Stimulated activated CD4-positive, alpha-beta T cell treated with anti-CD3 and anti-CD28 coated beads, Interleukin-2, amount 100 ng/mL, for 4 hours (primary cell): Measurements from ENCODE around the gene MAT1A.
"Not testable (repeated sequence)": the region's sequence is repeated elsewhere in the genome, so short reads cannot be mapped to it uniquely, and the experiment has no call there.

ENCODE experiments used
- DNase-seq: peaks from one replicate; pipeline ENCODE4 v3.0.0-alpha.2; 2020; ENCODE audit warnings: low read depth

The MAT1A gene

GRCh38 chr10:80289451-80290287 is at the start of gene MAT1A:
TSS of gene MAT1A (minus strand) at chr10:80289658. CDS start at chr10:80289423, 235 bp downstream.
- no peak for DNase-seq

- DNase-seq: no peak
Observed at GRCh38 chr10:80333983-80334382, 44.5 kb upstream of the MAT1A start.

DNA sequence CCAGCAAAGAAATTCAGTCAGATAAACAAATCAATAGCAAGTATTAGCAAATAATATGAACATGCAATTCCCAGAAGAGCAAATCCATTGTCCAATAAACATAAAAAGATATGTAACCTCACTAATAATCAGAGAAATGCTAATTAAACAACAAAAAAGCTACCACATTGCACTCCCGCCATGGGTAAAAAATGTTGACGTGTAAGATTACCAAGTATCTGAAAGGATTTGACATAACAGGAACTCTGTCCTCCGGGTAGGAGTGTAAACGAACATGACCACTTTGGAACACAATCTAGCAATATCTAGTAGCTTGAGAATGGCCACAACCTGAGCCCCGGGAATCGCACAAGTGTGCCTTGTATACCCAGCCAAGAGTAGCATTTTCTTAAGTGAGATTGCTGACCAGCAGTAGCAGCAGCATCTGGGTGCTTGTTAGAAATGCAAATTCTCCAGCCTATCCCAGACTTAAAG is 35.5 kb upstream of the MAT1A start:
- DNase-seq: no peak

DNA sequence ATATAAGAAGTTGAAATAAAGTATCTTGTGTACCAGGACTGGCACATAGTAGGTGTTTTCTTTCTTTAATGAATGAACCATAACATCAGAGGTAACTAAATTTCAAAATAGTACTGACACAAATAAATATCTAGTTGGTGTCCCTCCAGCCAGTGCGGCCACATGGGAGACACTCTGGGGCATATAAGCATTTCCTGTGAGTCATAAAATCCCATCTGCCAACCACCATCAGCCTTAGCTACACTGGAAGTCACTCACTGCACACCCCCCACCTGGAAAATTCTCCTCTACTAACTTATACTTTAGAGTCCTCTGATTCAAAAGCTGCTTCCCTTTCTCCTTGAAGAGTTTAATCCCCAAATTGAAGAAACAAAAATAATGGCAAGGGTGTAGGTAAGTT is 34.6 kb upstream of the MAT1A start:
- DNase-seq: no peak

- DNase-seq: no peak
Observed at GRCh38 chr10:80323311-80323710, 33.9 kb upstream of the MAT1A start.

- DNase-seq: no peak
Observed at GRCh38 chr10:80322711-80323110, 33.3 kb upstream of the MAT1A start.

DNA sequence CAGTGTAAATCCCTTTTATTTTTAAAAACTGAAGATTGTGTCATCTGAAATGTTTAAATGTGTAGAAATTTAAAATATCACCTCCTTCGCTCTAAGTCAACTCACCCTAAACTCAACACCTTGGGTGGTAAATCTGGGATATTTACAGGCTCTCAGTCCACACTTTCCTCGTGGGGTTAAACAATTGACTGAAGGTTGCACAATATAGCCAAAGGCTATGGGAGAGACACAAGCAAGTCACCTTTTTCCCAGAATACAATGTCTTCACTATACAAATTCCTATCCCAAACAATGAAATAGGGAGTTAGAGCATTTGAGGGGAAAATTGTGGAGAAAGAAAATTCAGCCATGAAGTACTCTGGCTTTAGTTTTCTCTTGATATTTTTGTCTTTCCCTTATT is 32.7 kb upstream of the MAT1A start:
- DNase-seq: no peak

DNA sequence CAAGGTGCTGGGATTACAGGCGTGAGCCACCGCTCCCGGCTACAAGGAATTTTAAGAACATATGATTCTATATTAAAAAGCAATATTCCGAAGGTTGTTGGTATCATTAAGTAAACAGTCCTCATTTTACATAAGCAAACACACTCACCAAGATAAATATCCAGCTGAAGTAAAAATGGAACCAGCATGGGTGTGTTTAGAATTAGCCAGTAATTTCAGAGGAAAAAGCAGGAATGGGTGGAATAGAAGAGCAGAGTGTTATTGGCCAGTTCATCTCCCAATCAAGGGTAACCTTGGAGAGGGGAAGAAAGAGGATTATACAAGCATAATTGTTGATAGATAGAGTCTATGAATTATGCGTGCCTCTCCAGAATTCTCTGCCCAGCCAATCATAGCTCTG is 31.7 kb upstream of the MAT1A start:
- no peak for DNase-seq

DNA sequence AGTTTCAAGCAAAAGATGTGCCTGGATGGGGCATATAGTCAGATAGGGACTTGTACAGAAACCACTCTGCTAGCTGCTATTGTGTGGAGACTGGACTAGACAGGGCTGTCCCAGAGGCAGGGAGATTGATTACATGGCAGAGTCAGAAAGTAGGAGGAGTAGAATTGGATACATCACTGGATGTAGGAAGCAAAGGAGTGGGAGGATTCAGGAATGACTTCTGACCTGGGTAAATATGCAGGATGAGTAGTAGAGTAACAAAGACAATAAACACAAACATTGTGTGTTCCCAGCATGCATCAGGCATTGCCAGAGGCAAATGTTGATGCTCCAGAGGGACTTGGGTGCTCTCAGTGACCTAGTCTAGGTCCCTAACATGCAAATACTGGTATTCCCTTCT is 30.9 kb upstream of the MAT1A start:
- DNase-seq: no peak

DNA sequence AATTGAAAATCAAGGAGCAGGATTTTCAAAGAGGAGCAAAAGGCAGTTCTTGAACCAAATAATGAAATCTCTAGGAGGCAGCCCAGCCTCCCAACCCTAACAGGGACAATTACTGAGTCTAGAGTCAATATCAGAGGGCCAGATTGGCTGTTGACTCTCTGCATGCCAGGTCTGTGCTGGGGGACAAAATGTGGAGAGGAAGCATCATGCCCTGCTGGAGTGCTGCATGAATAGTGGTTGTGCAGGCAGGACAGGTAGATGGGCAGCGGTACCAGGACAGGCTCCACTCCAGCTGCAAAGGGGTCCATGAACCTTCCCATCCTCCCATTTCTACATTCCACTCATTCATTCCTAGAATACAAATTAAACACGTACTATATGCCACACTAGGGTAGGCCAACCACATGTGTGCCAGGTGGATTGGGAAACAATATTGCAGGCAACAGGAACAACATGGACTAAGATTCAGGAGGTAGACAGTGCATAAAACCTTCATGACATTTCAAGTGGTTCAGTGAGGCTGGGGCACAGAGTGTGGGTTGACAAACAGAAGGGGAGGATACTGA is 30.4 kb upstream of the MAT1A start:
- no peak for DNase-seq

- DNase-seq: no peak
Observed at GRCh38 chr10:80319318-80319717, 29.9 kb upstream of the MAT1A start.

- no peak for DNase-seq
Observed at GRCh38 chr10:80318742-80319141, 29.3 kb upstream of the MAT1A start.

DNA sequence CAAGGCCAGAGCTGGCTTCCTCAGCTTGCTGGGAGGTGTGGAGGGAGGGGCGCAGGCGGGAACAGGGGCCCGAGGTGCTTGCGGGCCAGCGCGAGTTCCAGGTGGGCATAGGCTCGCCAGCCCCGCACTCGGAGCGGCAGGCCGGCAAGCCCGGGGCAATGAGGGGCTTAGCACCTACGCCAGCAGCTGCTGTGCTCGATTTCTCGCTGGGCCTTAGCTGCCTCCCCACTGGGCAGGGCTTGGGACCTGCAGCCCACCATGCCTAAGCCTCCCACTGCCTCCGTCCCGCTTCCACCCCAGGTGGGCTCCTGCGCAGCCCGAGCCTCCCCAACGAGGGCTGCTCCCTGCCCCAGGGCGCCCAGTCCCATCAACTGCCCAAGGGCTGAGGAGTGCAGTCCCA is 25.9 kb upstream of the MAT1A start:
- no peak for DNase-seq

DNA sequence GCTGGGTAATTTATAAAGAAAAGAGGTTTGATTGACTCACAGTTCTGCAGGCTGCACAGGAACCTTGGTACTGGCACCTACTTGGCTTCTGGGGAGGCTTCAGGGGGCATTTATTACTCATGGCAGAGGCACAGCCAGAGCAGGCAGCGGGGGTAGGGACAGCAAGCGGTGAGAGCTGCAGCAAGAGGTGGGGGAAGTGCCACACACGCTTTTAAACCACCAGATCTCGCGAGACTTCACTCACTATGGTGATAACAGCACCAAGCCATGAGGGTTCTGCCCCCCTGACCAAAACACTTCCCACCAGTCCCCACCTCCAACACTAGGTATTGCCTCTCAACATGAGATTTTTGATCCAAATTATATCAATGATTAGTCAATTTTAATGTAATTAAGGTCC is 24.1 kb upstream of the MAT1A start:
- DNase-seq: no peak

DNA sequence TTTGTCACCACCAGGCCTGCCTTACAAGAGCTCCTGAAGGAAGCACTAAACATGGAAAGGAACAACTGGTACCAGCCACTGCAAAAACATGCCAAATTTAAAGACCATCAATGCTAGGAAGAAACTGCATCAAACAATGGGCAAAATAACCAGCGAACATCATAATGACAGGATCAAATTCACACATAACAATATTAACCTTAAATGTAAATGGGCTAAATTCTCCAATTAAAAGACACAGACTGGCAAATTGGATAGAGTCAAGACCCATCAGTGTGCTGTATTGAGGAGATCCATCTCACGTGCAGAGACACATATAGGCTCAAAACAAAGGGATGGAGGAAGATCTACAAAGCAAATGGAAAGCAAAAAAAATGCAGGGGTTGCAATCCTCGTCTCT is 16.5 kb upstream of the MAT1A start:
- not testable (repeated sequence) for DNase-seq

DNA sequence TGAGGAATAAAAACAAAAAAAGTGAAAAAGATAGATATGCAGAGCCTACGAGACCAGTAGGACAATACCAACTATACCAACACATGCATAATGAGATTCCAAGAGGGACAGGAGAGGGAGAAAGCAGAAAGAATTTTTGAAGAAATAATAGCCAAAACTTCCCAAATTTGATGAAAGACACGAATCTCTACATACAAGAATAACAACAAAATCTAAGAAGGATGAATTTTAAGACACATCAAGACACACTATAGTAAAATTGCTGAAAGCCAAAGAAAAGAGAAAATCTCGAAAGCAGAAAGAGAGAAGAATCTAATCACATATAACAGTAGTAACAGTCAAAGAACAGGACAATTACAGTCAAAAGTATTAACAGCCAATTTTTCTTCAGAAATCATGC is 7.5 kb upstream of the MAT1A start:
- DNase-seq: no peak

DNA sequence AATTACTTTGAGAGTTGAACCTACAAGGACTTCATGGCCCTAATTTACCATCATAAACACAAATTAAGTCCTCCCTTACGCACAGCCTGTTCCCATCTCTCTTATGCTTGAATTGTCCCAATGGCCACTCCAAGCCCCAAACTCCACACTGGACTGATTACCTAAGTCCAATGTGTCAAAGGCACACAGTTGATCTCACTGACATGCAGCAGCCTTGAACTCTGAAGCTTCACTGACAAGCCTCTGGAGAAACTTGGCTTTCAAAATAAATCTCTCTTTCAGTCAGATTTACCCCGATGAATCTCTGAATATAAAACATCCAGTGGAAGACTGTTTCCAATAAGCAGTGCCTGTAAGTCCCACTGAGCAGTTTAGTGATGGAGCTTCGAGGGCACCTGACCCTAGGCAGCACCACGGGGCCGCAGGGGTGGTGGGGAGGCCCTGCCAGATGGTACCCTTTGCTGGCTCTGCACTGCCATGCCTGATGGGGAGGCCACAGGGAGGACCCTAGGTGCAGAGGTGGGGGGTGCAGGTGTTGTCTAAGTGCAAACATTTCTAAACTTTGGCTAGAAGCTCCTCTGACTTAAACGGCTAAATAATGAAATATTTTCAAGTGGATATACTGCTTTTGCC is 3.3 kb upstream of the MAT1A start:
- DNase-seq: no peak

- DNase-seq: no peak
Observed at GRCh38 chr10:80290474-80291220, 1.2 kb upstream of the MAT1A start.

DNA sequence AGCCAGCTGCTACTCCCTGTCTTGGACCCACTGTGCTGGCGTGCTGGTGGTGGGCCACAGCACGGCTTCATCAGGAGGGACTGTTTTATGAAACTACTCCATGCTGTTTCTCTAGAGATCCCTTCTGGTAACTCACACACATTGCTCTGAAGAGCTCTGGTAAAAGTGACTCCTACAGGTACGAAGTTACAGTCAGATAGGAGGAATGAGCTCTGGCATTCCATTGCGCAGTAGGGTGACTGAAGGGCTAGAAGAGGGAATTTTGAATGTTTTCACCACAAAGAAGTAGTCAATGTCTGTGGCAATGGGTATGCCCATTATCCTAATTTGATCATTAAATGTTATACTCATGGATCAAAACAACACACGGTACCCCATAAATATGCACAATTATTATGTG is 609 bp downstream of the MAT1A start:
- DNase-seq: no peak

- no peak for DNase-seq
Observed at GRCh38 chr10:80284522-80284921, 4.9 kb downstream of the MAT1A start.

DNA sequence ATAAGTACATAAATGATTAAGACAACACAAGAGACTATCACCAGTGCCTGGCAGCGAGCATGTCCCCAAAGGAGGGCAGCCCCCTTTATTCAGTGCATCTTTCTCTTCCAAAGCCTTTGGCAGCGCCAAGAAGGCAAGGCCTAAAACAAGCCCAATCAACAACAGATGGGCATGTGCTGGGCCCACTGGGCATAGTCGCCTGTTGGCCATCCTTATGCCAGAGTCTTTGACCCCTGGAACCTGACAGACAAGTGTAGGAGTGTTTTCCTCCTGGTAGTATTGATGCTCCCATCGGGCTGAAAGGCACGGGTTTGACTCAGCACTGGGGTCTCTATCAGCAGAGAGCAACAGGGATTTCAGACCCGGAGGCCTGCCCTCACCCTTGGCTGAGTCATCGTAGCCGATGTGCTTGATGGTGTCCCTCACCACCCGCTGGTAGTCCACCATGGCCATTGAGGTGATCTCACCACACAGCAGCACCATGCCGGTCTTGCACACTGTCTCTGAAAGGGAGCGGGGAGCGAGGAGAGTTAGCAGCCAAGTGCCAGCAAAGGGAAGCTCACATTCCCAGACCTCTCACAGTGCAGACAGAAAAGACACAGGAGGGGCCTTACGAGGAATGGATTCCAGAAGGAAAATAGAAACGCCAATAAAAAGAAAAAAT is 5.8 kb downstream of the MAT1A start:
- DNase-seq: no peak

GRCh38 chr10:80283119-80283518 is 6.3 kb downstream of the MAT1A start:
- no peak for DNase-seq
